ENCODE data around the gene RAPGEF2. TPM values are rescaled to one million over a fixed set of nuclear protein-coding genes. Genes with fewer than 3 reads are reported as not detected.

The RAPGEF2 gene
- total and polyA plus RNA-seq, 10 of the 15 experiments (the other 5 are each of a cell fraction or from before 2014, with no cell fraction given) = 0.31 to 24.0 (median 2.9) TPM

DNA sequence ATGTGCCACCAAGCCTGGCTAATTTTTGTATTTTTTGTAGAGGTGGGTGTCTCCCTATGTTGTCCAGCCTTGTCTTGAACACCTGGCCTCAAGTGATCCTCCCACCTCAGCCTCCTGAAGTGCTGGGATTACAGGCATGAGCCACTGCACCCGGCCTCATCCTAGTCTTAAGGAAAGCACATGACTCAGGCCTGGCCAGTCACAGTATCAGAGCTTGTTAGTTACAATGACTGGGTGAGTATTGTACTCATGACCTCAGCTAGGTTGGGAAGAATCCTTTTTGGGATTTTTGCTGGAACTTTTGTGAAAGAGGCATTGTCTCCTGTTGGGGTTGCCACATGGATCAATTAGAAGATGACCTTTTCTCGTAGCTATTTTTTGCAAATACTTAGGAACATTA is 292.8 kb downstream of the RAPGEF2 start:
- FAIRE-seq = no peak
- H4K20me1 ChIP-seq (ENCODE audit: control insufficient read depth, insufficient read depth) = no peaks in the 10 kb centered on the region
- no peak overlapping the region for H3K4me3 ChIP-seq
- no peak overlapping the region for H3K27ac ChIP-seq (ENCODE audit: control insufficient read depth, insufficient read depth)
- H3K9ac ChIP-seq (ENCODE audit: control insufficient read depth, insufficient read depth, low read length) = no peak overlapping the region
- no peak overlapping the region for H2AFZ ChIP-seq (ENCODE audit: control insufficient read depth, low read depth, low read length)
- ChIA-PET SMC1A (ENCODE audit: uncharacterized antibody, unreplicated experiment) (interaction anchor here (1.1 kb wide), 1 partner anchor 253 kb away, joined by 4 read pairs; no protein-coding TSS in a partner anchor), RAD21 (ENCODE audit: unreplicated experiment) (no interaction called here), CTCF (interaction anchor here (0.6 to 1.4 kb wide), 3 partner anchors 31 to 60 kb away, joined by 3 to 5 read pairs (median 3); no protein-coding TSS in a partner anchor), POLR2A (no interaction called here)
- no peaks in the 10 kb centered on the region for H3K36me3 ChIP-seq (ENCODE audit: control insufficient read depth in 2 of 2, insufficient read depth in 2 of 2, low read length in 1 of 2)
- ATAC-seq = no peak
- no peaks in the 10 kb centered on the region for H3K9me3 ChIP-seq (replicated peaks; ENCODE audit: control insufficient read depth, insufficient read depth, low read length)
- no peak overlapping the region for H3K4me2 ChIP-seq (ENCODE audit: control insufficient read depth, insufficient read depth)
- in situ Hi-C loops (cut with MboI) = no loop called here
- no TSS peak for BruUV-seq (replicated peaks)
- intact Hi-C loops (cut with micrococcal nuclease; ENCODE audit: unreplicated experiment) = no loop called here
- no peak for DNase-seq (ENCODE audit: low read depth, low spot score)
- H3K79me2 ChIP-seq (ENCODE audit: control insufficient read depth, insufficient read depth, low read length) = no peaks in the 10 kb centered on the region
- no peaks in the 10 kb centered on the region for H3K27me3 ChIP-seq (replicated peaks in 1 of 2; ENCODE audit: control insufficient read depth in 2 of 2, insufficient read depth in 2 of 2, low read length in 1 of 2)
- TF ChIP-seq KLF5 (IDR thresholded peaks at IDR 0.05; ENCODE audit: partially characterized antibody) (no peak), SIX5 (IDR thresholded peaks at IDR 0.05; ENCODE audit: low read depth, low read length, severe bottlenecking) (no peak), FOS (IDR thresholded peaks at IDR 0.05; ENCODE audit: borderline replicate concordance, extremely low read depth, insufficient read length) (no peak), ETV6 (conservative IDR thresholded peaks at IDR 0.05 in 1 of 2, IDR thresholded peaks at IDR 0.05 in 1 of 2; ENCODE audit: borderline replicate concordance in 1 of 2, low read depth in 1 of 2) (no peak), EGR1 (IDR thresholded peaks at IDR 0.05; ENCODE audit: borderline replicate concordance in 1 of 2, low read depth in 2 of 2, low read length in 2 of 2) (no peak), STAT3 (IDR thresholded peaks at IDR 0.05; ENCODE audit: low read depth, low read length) (no peak)
- TF ChIP-seq, protein P1, sequence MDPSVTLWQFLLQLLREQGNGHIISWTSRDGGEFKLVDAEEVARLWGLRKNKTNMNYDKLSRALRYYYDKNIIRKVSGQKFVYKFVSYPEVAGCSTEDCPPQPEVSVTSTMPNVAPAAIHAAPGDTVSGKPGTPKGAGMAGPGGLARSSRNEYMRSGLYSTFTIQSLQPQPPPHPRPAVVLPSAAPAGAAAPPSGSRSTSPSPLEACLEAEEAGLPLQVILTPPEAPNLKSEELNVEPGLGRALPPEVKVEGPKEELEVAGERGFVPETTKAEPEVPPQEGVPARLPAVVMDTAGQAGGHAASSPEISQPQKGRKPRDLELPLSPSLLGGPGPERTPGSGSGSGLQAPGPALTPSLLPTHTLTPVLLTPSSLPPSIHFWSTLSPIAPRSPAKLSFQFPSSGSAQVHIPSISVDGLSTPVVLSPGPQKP (IDR thresholded peaks at IDR 0.05; ENCODE audit: low read depth, low read length) = no peak
- TF ChIP-seq, protein P2, sequence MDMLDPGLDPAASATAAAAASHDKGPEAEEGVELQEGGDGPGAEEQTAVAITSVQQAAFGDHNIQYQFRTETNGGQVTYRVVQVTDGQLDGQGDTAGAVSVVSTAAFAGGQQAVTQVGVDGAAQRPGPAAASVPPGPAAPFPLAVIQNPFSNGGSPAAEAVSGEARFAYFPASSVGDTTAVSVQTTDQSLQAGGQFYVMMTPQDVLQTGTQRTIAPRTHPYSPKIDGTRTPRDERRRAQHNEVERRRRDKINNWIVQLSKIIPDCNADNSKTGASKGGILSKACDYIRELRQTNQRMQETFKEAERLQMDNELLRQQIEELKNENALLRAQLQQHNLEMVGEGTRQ (IDR thresholded peaks at IDR 0.05; ENCODE audit: borderline replicate concordance, low read depth, low read length) = no peak
- TF ChIP-seq, protein P3, sequence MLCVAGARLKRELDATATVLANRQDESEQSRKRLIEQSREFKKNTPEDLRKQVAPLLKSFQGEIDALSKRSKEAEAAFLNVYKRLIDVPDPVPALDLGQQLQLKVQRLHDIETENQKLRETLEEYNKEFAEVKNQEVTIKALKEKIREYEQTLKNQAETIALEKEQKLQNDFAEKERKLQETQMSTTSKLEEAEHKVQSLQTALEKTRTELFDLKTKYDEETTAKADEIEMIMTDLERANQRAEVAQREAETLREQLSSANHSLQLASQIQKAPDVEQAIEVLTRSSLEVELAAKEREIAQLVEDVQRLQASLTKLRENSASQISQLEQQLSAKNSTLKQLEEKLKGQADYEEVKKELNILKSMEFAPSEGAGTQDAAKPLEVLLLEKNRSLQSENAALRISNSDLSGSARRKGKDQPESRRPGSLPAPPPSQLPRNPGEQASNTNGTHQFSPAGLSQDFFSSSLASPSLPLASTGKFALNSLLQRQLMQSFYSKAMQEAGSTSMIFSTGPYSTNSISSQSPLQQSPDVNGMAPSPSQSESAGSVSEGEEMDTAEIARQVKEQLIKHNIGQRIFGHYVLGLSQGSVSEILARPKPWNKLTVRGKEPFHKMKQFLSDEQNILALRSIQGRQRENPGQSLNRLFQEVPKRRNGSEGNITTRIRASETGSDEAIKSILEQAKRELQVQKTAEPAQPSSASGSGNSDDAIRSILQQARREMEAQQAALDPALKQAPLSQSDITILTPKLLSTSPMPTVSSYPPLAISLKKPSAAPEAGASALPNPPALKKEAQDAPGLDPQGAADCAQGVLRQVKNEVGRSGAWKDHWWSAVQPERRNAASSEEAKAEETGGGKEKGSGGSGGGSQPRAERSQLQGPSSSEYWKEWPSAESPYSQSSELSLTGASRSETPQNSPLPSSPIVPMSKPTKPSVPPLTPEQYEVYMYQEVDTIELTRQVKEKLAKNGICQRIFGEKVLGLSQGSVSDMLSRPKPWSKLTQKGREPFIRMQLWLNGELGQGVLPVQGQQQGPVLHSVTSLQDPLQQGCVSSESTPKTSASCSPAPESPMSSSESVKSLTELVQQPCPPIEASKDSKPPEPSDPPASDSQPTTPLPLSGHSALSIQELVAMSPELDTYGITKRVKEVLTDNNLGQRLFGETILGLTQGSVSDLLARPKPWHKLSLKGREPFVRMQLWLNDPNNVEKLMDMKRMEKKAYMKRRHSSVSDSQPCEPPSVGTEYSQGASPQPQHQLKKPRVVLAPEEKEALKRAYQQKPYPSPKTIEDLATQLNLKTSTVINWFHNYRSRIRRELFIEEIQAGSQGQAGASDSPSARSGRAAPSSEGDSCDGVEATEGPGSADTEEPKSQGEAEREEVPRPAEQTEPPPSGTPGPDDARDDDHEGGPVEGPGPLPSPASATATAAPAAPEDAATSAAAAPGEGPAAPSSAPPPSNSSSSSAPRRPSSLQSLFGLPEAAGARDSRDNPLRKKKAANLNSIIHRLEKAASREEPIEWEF (IDR thresholded peaks at IDR 0.05; ENCODE audit: insufficient replicate concordance, low read depth, low read length) = no peak
- TF ChIP-seq, protein P4, sequence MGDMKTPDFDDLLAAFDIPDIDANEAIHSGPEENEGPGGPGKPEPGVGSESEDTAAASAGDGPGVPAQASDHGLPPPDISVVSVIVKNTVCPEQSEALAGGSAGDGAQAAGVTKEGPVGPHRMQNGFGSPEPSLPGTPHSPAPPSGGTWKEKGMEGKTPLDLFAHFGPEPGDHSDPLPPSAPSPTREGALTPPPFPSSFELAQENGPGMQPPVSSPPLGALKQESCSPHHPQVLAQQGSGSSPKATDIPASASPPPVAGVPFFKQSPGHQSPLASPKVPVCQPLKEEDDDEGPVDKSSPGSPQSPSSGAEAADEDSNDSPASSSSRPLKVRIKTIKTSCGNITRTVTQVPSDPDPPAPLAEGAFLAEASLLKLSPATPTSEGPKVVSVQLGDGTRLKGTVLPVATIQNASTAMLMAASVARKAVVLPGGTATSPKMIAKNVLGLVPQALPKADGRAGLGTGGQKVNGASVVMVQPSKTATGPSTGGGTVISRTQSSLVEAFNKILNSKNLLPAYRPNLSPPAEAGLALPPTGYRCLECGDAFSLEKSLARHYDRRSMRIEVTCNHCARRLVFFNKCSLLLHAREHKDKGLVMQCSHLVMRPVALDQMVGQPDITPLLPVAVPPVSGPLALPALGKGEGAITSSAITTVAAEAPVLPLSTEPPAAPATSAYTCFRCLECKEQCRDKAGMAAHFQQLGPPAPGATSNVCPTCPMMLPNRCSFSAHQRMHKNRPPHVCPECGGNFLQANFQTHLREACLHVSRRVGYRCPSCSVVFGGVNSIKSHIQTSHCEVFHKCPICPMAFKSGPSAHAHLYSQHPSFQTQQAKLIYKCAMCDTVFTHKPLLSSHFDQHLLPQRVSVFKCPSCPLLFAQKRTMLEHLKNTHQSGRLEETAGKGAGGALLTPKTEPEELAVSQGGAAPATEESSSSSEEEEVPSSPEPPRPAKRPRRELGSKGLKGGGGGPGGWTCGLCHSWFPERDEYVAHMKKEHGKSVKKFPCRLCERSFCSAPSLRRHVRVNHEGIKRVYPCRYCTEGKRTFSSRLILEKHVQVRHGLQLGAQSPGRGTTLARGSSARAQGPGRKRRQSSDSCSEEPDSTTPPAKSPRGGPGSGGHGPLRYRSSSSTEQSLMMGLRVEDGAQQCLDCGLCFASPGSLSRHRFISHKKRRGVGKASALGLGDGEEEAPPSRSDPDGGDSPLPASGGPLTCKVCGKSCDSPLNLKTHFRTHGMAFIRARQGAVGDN (IDR thresholded peaks at IDR 0.05) = no peak
- 0% methylated on average over 1 of the region's 2 CpGs for WGBS (ENCODE audit: insufficient coverage, insufficient replicate concordance, low lambda C conversion rate, missing lambda C conversion rate)
- H3K4me1 ChIP-seq (ENCODE audit: control insufficient read depth, insufficient read depth, low read length) = no peaks in the 10 kb centered on the region
